NCI-H1436 treated with DMSO at 0.1 percent for 48 hours (cell line): Measurements from ENCODE around the gene MCM9.

Experiments
- DNase-seq: peaks from one replicate; lab custom pipeline; 2025; lab: John Stamatoyannopoulos, UW

The MCM9 gene

GRCh38 chr6:118934461-118935330 is at the start of gene MCM9:
Gene MCM9, minus strand, starts transcription at chr6:118935159. Its CDS starts 3,436 bp downstream, at chr6:118931723.
- peak; percentile 62 for DNase-seq

- DNase-seq: no peak
Measured at GRCh38 chr6:118984342-118984741, 49.4 kb upstream of the MCM9 start.

- no peak for DNase-seq
Measured at GRCh38 chr6:118982575-118982911, 47.6 kb upstream of the MCM9 start.

GRCh38 chr6:118981884-118982574 is 47.1 kb upstream of the MCM9 start:
- no peak for DNase-seq

- no peak for DNase-seq
Measured at GRCh38 chr6:118980063-118980462, 45.1 kb upstream of the MCM9 start.

GRCh38 chr6:118974790-118975189 is 39.8 kb upstream of the MCM9 start:
- no peak for DNase-seq

GRCh38 chr6:118971682-118972081 is 36.7 kb upstream of the MCM9 start:
- DNase-seq: no peak

- DNase-seq: no peak
Measured at GRCh38 chr6:118970866-118971265, 35.9 kb upstream of the MCM9 start.

GRCh38 chr6:118968416-118968815 is 33.5 kb upstream of the MCM9 start:
- no peak for DNase-seq

GRCh38 chr6:118967239-118967638 is 32.3 kb upstream of the MCM9 start:
- no peak for DNase-seq

GRCh38 chr6:118965843-118966370 is 30.9 kb upstream of the MCM9 start:
- DNase-seq: no peak

GRCh38 chr6:118965371-118965770 is 30.4 kb upstream of the MCM9 start:
- no peak for DNase-seq

- no peak for DNase-seq
Measured at GRCh38 chr6:118963003-118963402, 28.0 kb upstream of the MCM9 start.

GRCh38 chr6:118959903-118960302 is 24.9 kb upstream of the MCM9 start:
- no peak for DNase-seq

- DNase-seq: no peak
Measured at GRCh38 chr6:118953391-118953790, 18.4 kb upstream of the MCM9 start.

- no peak for DNase-seq
Measured at GRCh38 chr6:118952683-118953082, 17.7 kb upstream of the MCM9 start.

- no peak for DNase-seq
Measured at GRCh38 chr6:118945217-118945616, 10.3 kb upstream of the MCM9 start.

GRCh38 chr6:118940770-118941169 is 5.8 kb upstream of the MCM9 start:
- no peak for DNase-seq

GRCh38 chr6:118939683-118940082 is 4.7 kb upstream of the MCM9 start:
- no peak for DNase-seq

GRCh38 chr6:118935978-118936703 is 1.2 kb upstream of the MCM9 start:
- no peak for DNase-seq

GRCh38 chr6:118935331-118935668 is 341 bp upstream of the MCM9 start:
- DNase-seq: no peak

- DNase-seq: no peak
Measured at GRCh38 chr6:118933855-118934460, 1.0 kb downstream of the MCM9 start.
